PC-9 (cell line): ENCODE data around the gene DCLK2. TPM values are rescaled to one million over a fixed set of nuclear protein-coding genes. Genes with fewer than 3 reads are reported as not detected.

Source experiments
- BruUV-seq: library from RNA; stranded (reverse); fragments of 400-500 nt; replicated peaks from 2 replicates; lab custom pipeline; 2021; lab: Mats Ljungman, UMichigan
- CTCF ChIA-PET: fragments of 300-600 bp; sonication (Branson Sonifier 250); formaldehyde crosslinking; loops from one replicate; lab custom pipeline; 2022; ENCODE audit warnings: antibody characterized with exemption; lab: Charles Lee
- POLR2A ChIA-PET: fragments of 300-600 bp; sonication (Branson Sonifier 250); formaldehyde crosslinking; loops from one replicate; lab custom pipeline; 2022; ENCODE audit warnings: antibody characterized with exemption; ENCODE audit not compliant: unreplicated experiment; lab: Charles Lee
- DNase-seq, 2 experiments: peaks; one replicate each; pipeline versions ENCODE4 v3.0.0 to v3.0.0-alpha.2; 2015 to 2022; ENCODE audit warnings: mixed read lengths in 1 of 2
- H2AFZ ChIP-seq: fragments of 200-600 bp; sonication (generic); 2 replicates; pipeline ENCODE4 v1.8.1; 2017; ENCODE audit warnings: antibody characterized with exemption
- H3F3A ChIP-seq: fragments of 200-600 bp; sonication (generic); 2 replicates; pipeline ENCODE4 v1.8.1; 2017; ENCODE audit warnings: antibody characterized with exemption, mild to moderate bottlenecking, low read depth; ENCODE audit not compliant: insufficient read depth
- H3K27ac ChIP-seq: fragments of 200-600 bp; sonication (generic); 2 replicates; pipeline ENCODE4 v1.6.1; 2016; ENCODE audit warnings: mixed run types
- H3K27me3 ChIP-seq: fragments of 200-600 bp; sonication (generic); 2 replicates; pipeline ENCODE4 v1.6.1; 2016; ENCODE audit warnings: low read depth, mixed run types; ENCODE audit not compliant: insufficient read depth
- H3K36me3 ChIP-seq: fragments of 200-600 bp; sonication (generic); 2 replicates; pipeline ENCODE4 v1.6.1; 2016; ENCODE audit warnings: low read depth, mixed run types
- H3K4me1 ChIP-seq: fragments of 200-600 bp; sonication (generic); replicated peaks from 2 replicates; pipeline ENCODE4 v1.6.1; 2016; ENCODE audit warnings: mixed run types; ENCODE audit not compliant: insufficient read depth
- H3K4me2 ChIP-seq: fragments of 200-600 bp; sonication (generic); 2 replicates; pipeline ENCODE4 v1.6.1; 2017; ENCODE audit warnings: mixed run types
- H3K4me3 ChIP-seq: fragments of 200-600 bp; sonication (generic); 2 replicates; pipeline ENCODE4 v1.6.1; 2016; ENCODE audit warnings: mixed run types
- H3K79me2 ChIP-seq: fragments of 200-600 bp; sonication (generic); 2 replicates; pipeline ENCODE4 v1.6.1; 2017; ENCODE audit warnings: low read depth, mixed run types
- H3K9me2 ChIP-seq: fragments of 200-600 bp; sonication (generic); 2 replicates; pipeline ENCODE4 v1.8.1; 2017; ENCODE audit warnings: mild to moderate bottlenecking; ENCODE audit not compliant: insufficient read depth
- H3K9me3 ChIP-seq: fragments of 200-600 bp; sonication (generic); 2 replicates; pipeline ENCODE4 v1.8.1; 2016; ENCODE audit warnings: low read depth; ENCODE audit not compliant: insufficient read depth
- H4K20me1 ChIP-seq: fragments of 200-600 bp; sonication (generic); 2 replicates; pipeline ENCODE4 v1.8.1; 2017; ENCODE audit not compliant: insufficient read depth
- EZH2 ChIP-seq: fragments of 200-600 bp; sonication (generic); IDR thresholded peaks from 2 replicates; pipeline ENCODE4 v1.8.0; 2017; ENCODE audit warnings: antibody characterized with exemption, low read depth
- intact Hi-C: fragments of 100-400 bp; cut with micrococcal nuclease; formaldehyde crosslinking; loops from one replicate; pipeline ENCODE4 v1.10.0; 2022; ENCODE audit not compliant: unreplicated experiment
- total RNA-seq: library from RNA; stranded (reverse); gene quantifications from 2 replicates; pipeline ENCODE4 v1.2.3, GENCODE V29; 2021
- TF ChIP-seq, protein P1 (sequence below): fragments of 200-600 bp; sonication (generic); conservative IDR thresholded peaks from 2 replicates; pipeline ENCODE4 v1.6.1; 2017; ENCODE audit warnings: mixed run types, antibody characterized with exemption, mild to moderate bottlenecking, moderate library complexity

The DCLK2 gene
- total RNA-seq, 1 experiment from 2014 or later: 0.41 TPM

DNA sequence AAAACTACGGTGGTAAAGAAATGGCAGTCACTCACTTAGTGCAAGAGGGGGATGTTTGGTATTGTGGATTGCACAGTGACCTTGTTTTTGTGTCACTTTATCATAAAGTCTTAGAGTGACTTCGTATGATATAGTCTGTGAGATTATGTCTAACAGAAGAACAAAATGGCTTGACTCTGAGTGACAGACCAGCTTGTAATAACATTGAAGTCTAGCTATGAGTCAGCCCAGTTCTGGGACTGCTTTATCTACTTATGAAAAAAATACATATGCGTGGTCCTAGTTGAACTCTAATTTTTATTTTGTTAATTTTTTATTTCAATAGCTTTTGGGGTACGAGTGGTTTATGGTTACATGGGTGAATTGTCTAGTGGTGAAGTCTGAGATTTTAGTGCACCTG, 20.0 kb downstream of the DCLK2 start:
- H3K4me3 ChIP-seq: no peak overlapping the region
- H3K9me2 ChIP-seq: no peaks in the 10 kb centered on the region
- no peak overlapping the region for H2AFZ ChIP-seq
- ChIA-PET POLR2A (no interaction called here), CTCF (no interaction called here)
- intact Hi-C loops: no loop called here
- no peak for TF ChIP-seq EZH2
- TF ChIP-seq, protein P1, sequence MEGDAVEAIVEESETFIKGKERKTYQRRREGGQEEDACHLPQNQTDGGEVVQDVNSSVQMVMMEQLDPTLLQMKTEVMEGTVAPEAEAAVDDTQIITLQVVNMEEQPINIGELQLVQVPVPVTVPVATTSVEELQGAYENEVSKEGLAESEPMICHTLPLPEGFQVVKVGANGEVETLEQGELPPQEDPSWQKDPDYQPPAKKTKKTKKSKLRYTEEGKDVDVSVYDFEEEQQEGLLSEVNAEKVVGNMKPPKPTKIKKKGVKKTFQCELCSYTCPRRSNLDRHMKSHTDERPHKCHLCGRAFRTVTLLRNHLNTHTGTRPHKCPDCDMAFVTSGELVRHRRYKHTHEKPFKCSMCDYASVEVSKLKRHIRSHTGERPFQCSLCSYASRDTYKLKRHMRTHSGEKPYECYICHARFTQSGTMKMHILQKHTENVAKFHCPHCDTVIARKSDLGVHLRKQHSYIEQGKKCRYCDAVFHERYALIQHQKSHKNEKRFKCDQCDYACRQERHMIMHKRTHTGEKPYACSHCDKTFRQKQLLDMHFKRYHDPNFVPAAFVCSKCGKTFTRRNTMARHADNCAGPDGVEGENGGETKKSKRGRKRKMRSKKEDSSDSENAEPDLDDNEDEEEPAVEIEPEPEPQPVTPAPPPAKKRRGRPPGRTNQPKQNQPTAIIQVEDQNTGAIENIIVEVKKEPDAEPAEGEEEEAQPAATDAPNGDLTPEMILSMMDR: no peak
- H3K27me3 ChIP-seq: no peaks in the 10 kb centered on the region
- no peaks in the 10 kb centered on the region for H3K36me3 ChIP-seq
- no peaks in the 10 kb centered on the region for H3F3A ChIP-seq
- H3K4me2 ChIP-seq: no peak overlapping the region
- H3K79me2 ChIP-seq: no peaks in the 10 kb centered on the region
- H3K27ac ChIP-seq: no peak overlapping the region
- no peaks in the 10 kb centered on the region for H3K9me3 ChIP-seq
- BruUV-seq: no TSS peak
- no peaks in the 10 kb centered on the region for H4K20me1 ChIP-seq
- DNase-seq: no peak
- no peaks in the 10 kb centered on the region for H3K4me1 ChIP-seq

DNA sequence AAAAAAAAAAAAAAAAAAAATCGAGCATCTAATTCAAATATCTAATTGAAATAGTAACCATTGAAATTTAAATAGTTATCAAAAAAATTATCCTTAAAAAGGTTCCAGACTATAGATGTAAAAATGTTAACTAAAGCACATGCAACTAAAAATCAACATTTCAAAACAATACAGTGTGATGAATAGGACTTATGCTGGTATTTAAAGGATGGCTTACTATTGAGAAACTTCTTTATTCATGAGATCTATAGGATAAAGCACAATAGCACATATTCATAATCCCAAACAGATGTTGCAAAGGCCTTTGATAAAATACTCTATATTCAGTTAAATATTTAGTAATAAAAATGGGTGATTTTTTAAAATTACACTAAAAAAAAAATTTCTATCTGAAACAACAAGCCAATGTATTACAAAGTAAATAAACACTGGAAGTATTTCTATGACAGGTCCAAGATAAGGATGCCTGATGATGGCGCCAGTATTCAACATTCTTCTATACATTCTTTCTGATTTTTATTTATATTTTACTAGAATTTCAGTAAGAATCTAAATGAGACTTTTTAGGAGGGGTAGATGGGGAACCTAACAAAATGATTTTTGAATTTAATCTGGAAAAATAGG, 26.3 kb downstream of the DCLK2 start:
- ChIA-PET POLR2A (no interaction called here), CTCF (interaction anchor here (0.7 kb wide), 1 partner anchor 111 kb away, joined by 8 read pairs; no protein-coding TSS in a partner anchor)
- H3K79me2 ChIP-seq: no peaks in the 10 kb centered on the region
- no TSS peak for BruUV-seq
- H3K9me2 ChIP-seq: no peaks in the 10 kb centered on the region
- H3K4me2 ChIP-seq: no peak overlapping the region
- H3F3A ChIP-seq: no peaks in the 10 kb centered on the region
- H3K36me3 ChIP-seq: no peaks in the 10 kb centered on the region
- H4K20me1 ChIP-seq: no peaks in the 10 kb centered on the region
- H3K9me3 ChIP-seq: no peaks in the 10 kb centered on the region
- H3K4me3 ChIP-seq: no peak overlapping the region
- intact Hi-C loops: no loop called here
- no peak for DNase-seq
- no peaks in the 10 kb centered on the region for H3K4me1 ChIP-seq
- no peak for TF ChIP-seq EZH2
- TF ChIP-seq, protein P1: no peak
- no peaks in the 10 kb centered on the region for H3K27me3 ChIP-seq
- H3K27ac ChIP-seq: no peak overlapping the region
- H2AFZ ChIP-seq: no peak overlapping the region

DNA sequence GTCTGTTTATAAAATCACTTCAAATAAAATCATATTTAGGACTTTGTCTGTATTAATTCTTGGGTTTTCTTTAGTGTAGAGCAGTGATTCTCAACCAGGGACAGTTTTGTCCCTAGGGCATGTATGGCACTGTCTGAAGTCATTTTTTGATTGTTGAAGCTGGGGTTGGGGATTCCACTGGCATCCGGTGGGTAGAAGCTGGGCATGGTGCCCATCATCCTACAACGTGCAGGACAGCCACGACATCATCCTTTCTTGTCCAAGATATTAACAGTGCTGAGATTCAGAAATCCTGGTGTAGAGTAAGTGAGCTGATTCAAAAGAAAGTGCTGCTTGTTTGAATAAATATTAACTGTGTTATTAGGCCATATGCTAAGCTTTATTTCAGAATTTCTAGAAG, 28.6 kb downstream of the DCLK2 start:
- no peak overlapping the region for H2AFZ ChIP-seq
- no TSS peak for BruUV-seq
- H3K4me2 ChIP-seq: no peak overlapping the region
- ChIA-PET POLR2A (no interaction called here), CTCF (interaction anchor here (0.7 kb wide), 1 partner anchor 17 kb away, joined by 10 read pairs; no protein-coding TSS in a partner anchor)
- intact Hi-C loops: no loop called here
- H3K9me2 ChIP-seq: no peaks in the 10 kb centered on the region
- H3K79me2 ChIP-seq: no peaks in the 10 kb centered on the region
- DNase-seq: no peak
- TF ChIP-seq, protein P1: no peak
- no peak for TF ChIP-seq EZH2
- H3K9me3 ChIP-seq: no peaks in the 10 kb centered on the region
- no peak overlapping the region for H3K27ac ChIP-seq
- no peaks in the 10 kb centered on the region for H3F3A ChIP-seq
- no peaks in the 10 kb centered on the region for H3K4me1 ChIP-seq
- H3K27me3 ChIP-seq: no peaks in the 10 kb centered on the region
- H3K4me3 ChIP-seq: no peak overlapping the region
- H3K36me3 ChIP-seq: no peaks in the 10 kb centered on the region
- H4K20me1 ChIP-seq: no peaks in the 10 kb centered on the region
